T-helper 1 cell treated with Interleukin-12 subunit alpha and Interleukin-12 subunit beta and Interleukin-4 antibody, amounts not matched to agents 30 ng/mL and 1 ng/mL, for 36 hours (primary cell): ENCODE measurements around the gene USP2. TPM values are rescaled to one million over a fixed set of nuclear protein-coding genes. Genes with fewer than 3 reads are reported as not detected.
"Not testable (repeated sequence)": the region's sequence is repeated elsewhere in the genome, so short reads cannot be mapped to it uniquely, and the experiment has no call there.

Experiments
- intact Hi-C: fragments of 100-400 bp; cut with micrococcal nuclease; formaldehyde crosslinking; loops from one replicate; pipeline ENCODE4 v1.15.1; 2024
- total RNA-seq: library from RNA; stranded (reverse); gene quantifications from 2 replicates; pipeline ENCODE4 v1.2.3, GENCODE V29; 2022

Gene USP2
- total RNA-seq, 1 donor from 2014 or later = 0.15 TPM

DNA sequence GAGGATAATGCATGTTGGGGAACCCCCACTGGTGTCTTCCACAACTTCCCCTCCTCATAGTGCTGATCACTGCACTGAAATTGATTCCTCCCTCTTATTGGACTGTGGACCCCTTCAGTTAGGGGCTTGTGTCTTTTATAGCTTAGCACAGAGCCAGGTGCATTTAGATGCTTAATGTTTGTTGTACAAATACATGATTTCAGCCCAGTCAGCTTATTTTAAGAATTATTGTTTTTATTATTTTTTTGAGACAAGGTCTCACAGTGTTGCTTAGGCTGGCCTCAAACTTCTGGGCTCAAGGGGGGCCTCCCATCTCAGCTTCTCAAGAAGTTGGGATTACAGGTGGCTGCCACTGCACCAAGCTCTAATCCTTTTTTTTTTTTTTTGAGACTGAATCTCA, 33.2 kb upstream of the USP2 start:
- intact Hi-C loops = no loop called here

GRCh38 chr11:119414321-119414720, 32.8 kb upstream of the USP2 start:
- intact Hi-C loops = no loop called here

DNA sequence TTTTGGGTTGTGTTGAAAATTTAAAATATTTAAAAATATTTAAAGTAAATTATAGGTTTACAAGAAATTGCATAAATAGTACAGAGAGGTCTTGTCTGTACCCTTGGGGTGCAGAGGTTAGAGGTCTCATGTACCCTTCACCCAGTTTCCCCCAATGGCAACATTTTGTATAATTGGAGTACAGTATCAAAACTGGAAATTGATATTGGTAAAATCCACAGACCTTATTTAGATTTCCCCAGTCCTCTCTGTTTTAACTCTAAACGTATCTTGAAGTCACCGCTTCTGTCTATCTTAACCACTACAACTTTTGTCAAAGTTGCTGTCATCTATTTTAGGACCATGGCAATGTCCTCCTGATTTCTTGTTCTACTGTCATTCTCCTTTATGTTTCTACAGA, 30.6 kb upstream of the USP2 start:
- intact Hi-C loops = no loop called here

GRCh38 chr11:119410501-119410900, 29.0 kb upstream of the USP2 start:
- intact Hi-C loops = no loop called here

GRCh38 chr11:119409731-119410130, 28.2 kb upstream of the USP2 start:
- intact Hi-C loops = no loop called here

DNA sequence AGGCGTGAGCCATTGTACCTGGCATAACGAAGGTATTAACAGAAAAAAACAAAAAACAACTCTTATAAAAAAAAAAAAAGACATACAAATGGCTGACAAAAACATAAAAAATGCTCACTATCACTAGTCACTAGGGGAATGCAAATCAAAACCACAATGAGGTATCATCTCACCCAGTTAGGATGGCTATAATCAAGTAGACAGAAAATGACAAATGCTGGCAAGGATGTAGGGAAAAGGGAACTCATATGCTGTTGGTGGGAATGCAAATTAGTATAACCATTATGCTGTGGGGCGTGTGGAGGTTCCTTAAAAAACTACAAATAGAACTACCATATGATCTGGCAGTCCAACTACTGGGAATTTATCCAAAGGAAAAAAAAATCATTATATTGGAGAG, 24.5 kb upstream of the USP2 start:
- intact Hi-C loops = no loop called here

GRCh38 chr11:119405448-119405847, 24.0 kb upstream of the USP2 start:
- intact Hi-C loops = not testable (repeated sequence)

DNA sequence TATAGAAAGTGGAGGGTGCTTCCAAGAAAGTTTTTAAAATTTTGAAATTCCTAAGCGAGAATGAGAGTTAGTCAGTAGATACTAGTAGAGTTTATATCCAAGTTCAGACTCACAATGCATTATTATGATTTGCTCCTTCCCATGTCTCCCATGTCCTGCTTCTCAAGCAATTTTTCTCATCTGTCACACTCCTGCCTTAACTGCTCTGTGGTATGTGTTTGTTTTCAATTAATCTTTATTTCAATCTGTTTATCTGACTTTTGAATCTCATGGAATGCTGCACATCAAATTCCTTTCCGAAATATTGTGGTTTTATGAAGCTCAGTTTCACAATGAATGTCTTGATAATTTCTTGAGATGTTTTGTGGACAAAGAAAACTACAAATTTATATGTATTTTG, 23.4 kb upstream of the USP2 start:
- intact Hi-C loops = no loop called here

- intact Hi-C loops = no loop called here
Measured at GRCh38 chr11:119403021-119403420, 21.5 kb upstream of the USP2 start.

- intact Hi-C loops = no loop called here
Measured at GRCh38 chr11:119402470-119402869, 21.0 kb upstream of the USP2 start.

DNA sequence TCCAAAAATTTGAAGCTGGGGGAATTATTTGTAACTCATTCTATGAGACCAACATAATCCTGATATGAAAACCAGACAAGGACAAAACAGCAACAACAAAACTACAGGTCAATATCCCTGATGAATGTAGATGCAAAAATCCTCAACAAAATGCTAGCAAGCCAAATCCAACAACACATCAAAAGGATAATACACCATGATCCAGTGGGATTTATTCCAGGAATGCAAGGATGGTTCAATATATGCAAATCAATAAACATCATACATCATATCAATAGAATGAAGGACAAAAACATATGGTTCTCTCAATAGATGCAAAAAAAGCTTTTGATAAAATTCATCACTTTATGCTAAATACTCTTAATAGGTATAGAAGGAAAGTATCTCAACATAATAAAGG, 19.4 kb upstream of the USP2 start:
- intact Hi-C loops = no loop called here

GRCh38 chr11:119397740-119398139, 16.2 kb upstream of the USP2 start:
- intact Hi-C loops = no loop called here

DNA sequence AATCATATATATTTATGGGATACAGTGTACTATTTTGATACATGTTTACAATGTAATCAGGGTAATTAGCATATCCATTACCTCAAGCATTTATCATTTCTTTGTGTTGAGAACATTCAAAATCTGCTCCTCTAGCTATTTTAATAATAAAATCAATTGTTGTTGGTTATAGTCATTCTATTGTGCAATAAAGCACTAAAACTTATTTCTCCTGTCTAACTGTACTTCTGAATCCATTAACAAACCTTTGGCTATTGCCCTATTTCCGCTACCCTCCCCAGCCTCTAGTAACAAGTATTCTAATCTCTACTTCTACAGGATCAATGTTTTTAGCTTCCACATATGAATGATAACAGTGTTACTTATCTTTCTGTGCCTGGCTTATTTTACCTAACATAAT, 15.3 kb upstream of the USP2 start:
- intact Hi-C loops = no loop called here

DNA sequence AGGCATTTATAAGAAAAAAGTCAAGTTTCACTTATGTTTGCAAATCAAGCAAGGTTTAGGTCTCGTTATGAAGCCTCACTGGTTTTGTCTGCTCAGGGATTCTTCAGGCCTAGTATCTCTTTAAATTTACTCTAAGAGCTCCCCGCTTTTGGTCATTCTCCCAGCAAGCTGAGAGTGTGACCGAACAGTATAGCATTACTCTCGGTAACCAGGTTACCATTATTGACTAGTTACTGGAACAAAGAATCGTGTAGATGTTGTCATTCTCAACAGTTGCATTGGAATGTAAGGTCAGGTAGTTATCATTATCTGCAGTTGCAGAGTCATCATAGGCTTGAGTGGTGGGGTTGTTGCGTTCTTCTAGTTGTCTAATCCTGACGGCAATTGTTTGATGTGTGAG, 9.8 kb upstream of the USP2 start:
- intact Hi-C loops = no loop called here

GRCh38 chr11:119389611-119390254, 8.2 kb upstream of the USP2 start:
- intact Hi-C loops = loop anchor here (10.0 kb wide), 1 partner anchor 335 kb away; the partner anchor contains the start of gene NECTIN1

DNA sequence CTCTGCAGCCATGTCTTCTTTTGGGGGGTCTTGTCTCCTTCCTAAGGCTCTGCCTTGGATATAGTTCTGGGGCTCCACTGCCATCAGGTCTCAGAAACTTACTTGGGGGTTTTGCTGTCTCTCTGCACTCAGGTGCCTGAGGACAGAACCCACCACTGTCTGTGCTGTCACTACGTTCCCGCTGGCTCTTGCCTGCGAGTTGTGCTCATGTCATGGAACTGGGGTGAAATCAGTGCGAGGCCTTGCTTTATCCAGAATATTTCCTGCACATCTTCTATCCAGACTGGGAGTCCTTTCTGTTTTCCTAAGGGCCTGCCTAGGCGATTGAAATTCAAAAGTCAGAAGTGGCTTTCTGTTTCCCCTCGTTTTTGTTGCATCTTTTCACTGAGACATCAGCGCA, 6.6 kb upstream of the USP2 start:
- intact Hi-C loops = loop anchor here (10.0 kb wide), 1 partner anchor 337 kb away; the partner anchor contains the start of gene NECTIN1

- intact Hi-C loops = loop anchor here (5.0 to 10.0 kb wide), 2 partner anchors 327 to 340 kb away; partner anchors contain the start of genes HYOU1 and NECTIN1
Measured at GRCh38 chr11:119384332-119384731, 2.8 kb upstream of the USP2 start.

- intact Hi-C loops = loop anchor here (5.0 to 10.0 kb wide), 2 partner anchors 325 to 342 kb away; partner anchors contain the start of genes HYOU1 and NECTIN1
Measured at GRCh38 chr11:119382513-119382912, 1.0 kb upstream of the USP2 start.

GRCh38 chr11:119382101-119382500, 611 bp upstream of the USP2 start:
- intact Hi-C loops = loop anchor here (5.0 to 10.0 kb wide), 2 partner anchors 325 to 343 kb away; partner anchors contain the start of genes HYOU1 and NECTIN1

- intact Hi-C loops = loop anchor here (1.0 to 10.0 kb wide), 8 partner anchors 17 to 344 kb away; partner anchors contain the start of genes CBL, HYOU1, NECTIN1 and RNF26
Measured at GRCh38 chr11:119380827-119381180, 686 bp downstream of the USP2 start.

DNA sequence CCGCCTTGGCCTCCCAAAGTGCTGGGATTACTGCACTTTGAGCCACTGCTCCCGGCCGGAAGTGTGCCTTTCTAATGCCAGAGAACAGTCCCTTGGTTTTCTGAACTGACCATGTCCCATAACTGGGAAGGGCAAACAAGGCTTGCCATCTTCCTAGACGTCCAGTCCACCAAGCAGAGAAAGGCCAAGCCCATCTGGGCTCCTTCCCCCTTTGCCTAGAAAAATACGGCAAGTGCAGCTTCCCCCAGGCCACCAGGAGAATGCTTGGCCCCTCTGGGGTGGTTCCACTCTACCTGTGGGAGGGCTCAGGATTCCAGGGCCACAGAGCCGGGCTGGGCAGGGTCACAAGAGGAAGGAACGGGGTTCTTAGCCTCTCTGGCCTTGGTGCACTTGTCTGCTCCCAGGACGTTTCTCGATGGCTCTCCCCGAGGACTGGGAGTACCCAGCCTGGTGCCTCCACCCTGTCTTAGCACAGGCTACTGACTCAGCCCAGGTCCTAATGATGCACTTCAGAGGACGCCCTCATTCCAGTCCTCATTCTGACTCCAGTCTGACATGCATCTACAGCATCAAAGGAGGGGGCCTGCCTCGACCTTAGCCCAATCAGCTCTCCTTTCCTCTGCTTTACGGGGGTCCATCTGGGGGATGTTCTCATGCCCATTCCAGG, 1.2 kb downstream of the USP2 start:
- intact Hi-C loops = loop anchor here (2.0 to 10.0 kb wide), 3 partner anchors 173 to 345 kb away; partner anchors contain the start of genes CBL, HYOU1 and NECTIN1

DNA sequence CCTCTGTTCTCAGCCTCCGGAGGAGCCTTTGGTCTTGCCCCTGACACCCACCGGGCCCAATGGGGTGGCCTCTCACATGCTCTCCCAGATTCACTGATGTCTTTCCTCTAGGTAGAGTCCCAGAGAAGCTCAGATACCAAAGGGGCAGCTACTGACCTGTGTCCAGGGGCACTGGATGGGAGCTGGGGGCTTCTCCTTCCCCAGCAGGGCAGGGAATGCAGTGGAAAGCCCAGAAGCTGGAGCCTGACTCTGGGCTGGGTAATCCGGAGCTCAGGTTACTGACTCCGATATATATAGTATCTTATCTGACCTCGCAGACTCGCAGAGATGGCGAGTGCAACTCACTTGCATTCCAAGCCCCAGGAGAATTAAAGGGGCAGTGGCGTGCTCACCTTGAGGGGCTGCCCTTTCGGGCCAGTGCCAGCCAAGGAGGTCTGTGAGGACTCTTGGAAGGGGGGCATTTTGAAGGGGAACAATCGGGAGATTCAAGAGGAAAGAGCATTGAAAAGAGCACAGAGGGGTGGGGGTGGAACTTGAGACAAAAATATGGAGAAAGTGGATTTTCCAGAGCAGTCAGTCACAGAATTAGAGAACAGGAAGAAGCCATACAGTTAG, 2.5 kb downstream of the USP2 start:
- intact Hi-C loops = no loop called here
